KMS-11 (cell line): Measurements from ENCODE around the gene PPP1R1C.

ENCODE experiments used
- H2AFZ ChIP-seq: fragments of 200-600 bp; sonication (generic); 2 replicates; pipeline ENCODE4 v1.6.1; 2016; ENCODE audit warnings: antibody characterized with exemption, mixed run types, low read depth
- H3K27ac ChIP-seq: fragments of 200-600 bp; sonication (generic); 2 replicates; pipeline ENCODE4 v1.6.1; 2016; ENCODE audit warnings: mild to moderate bottlenecking, mixed run types
- H3K27me3 ChIP-seq: fragments of 200-600 bp; sonication (generic); 2 replicates; pipeline ENCODE4 v1.6.1; 2017; ENCODE audit warnings: mild to moderate bottlenecking, low read depth, mixed run types, moderate library complexity; ENCODE audit not compliant: insufficient read depth
- H3K36me3 ChIP-seq: fragments of 200-600 bp; sonication (generic); 2 replicates; pipeline ENCODE4 v1.6.1; 2017; ENCODE audit warnings: mild to moderate bottlenecking, mixed run types; ENCODE audit not compliant: insufficient read depth
- H3K4me1 ChIP-seq: fragments of 200-600 bp; sonication (generic); 2 replicates; pipeline ENCODE4 v1.6.1; 2016; ENCODE audit warnings: mild to moderate bottlenecking, low read depth, mixed run types; ENCODE audit not compliant: poor library complexity, severe bottlenecking
- H3K4me2 ChIP-seq: fragments of 200-600 bp; sonication (generic); 2 replicates; pipeline ENCODE4 v1.7.0; 2016; ENCODE audit warnings: mild to moderate bottlenecking, mixed run types
- H3K4me3 ChIP-seq: fragments of 200-600 bp; sonication (generic); IDR thresholded peaks from 2 replicates; pipeline ENCODE4 v1.6.1; 2017; ENCODE audit warnings: low read depth, low read length, mixed read lengths; ENCODE audit not compliant: insufficient read depth
- H3K79me2 ChIP-seq: fragments of 200-600 bp; sonication (generic); 2 replicates; pipeline ENCODE4 v1.6.1; 2016; ENCODE audit warnings: low read depth, mixed run types; ENCODE audit not compliant: insufficient read depth
- H3K9ac ChIP-seq: fragments of 200-600 bp; sonication (generic); 2 replicates; pipeline ENCODE4 v1.6.1; 2016; ENCODE audit warnings: mild to moderate bottlenecking, mixed run types
- H4K20me1 ChIP-seq: fragments of 200-600 bp; sonication (generic); 2 replicates; pipeline ENCODE4 v1.6.1; 2016; ENCODE audit warnings: mild to moderate bottlenecking, mixed run types; ENCODE audit not compliant: insufficient read depth
- CTCF ChIP-seq: fragments of 200-600 bp; sonication (generic); conservative IDR thresholded peaks from 2 replicates; pipeline ENCODE4 v1.6.1; 2017; ENCODE audit warnings: low read depth, mild to moderate bottlenecking, antibody characterized with exemption, low read length, moderate library complexity, mixed read lengths

Gene PPP1R1C

DNA sequence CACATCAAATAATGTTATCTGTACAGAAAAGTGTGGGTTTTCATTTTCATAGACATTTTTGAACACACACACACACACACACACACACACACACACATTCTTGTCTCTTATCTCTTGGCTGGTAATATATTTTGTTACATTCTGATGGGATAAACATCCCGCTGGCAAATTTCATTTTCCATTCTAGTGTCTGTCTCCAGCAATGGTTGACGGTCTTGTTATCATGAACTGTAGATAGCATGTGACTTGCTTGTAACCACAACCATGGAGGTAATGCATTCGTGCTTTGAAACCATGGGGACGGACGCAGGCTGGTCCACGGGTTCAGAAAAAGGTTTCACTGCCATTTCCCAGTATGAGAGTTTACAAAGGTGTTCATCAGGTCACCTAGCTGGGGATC lies 156.4 kb downstream of the PPP1R1C start:
- no peaks in the 10 kb centered on the region for H3K4me1 ChIP-seq
- no peaks in the 10 kb centered on the region for H4K20me1 ChIP-seq
- H3K4me3 ChIP-seq = no peak overlapping the region
- H3K36me3 ChIP-seq = no peaks in the 10 kb centered on the region
- no peak overlapping the region for H2AFZ ChIP-seq
- no peak overlapping the region for H3K27ac ChIP-seq
- H3K79me2 ChIP-seq = no peaks in the 10 kb centered on the region
- H3K9ac ChIP-seq = no peak overlapping the region
- H3K4me2 ChIP-seq = no peak overlapping the region
- no peak for TF ChIP-seq CTCF
- H3K27me3 ChIP-seq = no peaks in the 10 kb centered on the region

DNA sequence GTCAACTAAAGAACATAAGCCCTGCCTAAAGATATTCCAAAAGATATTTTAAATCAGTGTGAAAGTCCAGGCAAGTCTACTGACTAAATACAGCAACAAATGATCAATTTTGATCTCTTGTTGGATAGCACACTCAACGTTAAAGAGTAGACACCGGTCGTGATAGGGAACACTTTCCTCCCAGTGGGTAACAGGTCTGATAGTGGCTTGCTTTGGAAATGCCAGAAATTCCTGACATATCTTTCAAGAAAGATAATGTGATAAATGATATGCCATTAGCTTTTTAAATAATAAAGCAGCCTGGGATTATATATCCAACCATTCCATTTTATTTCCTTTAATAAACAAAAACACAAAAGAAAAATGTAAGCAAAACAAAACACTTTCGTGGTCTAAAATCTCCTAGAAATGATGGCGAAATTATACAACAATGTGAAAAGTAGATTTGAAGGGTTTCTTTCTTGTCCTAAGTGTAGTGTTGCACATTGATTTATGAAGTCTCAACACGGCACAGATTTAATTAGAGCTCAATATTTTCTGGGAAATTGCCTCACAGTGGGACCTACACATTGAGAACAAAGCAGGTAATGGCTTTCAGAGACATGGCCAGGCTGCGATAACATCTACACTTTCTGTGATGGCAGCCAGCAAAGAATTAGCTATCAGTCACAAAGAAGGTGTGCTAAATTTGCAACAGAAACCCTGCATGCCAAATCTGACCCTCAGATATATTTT lies 158.6 kb downstream of the PPP1R1C start:
- no peaks in the 10 kb centered on the region for H3K4me1 ChIP-seq
- H3K4me3 ChIP-seq = no peak overlapping the region
- no peak overlapping the region for H3K4me2 ChIP-seq
- no peak overlapping the region for H3K9ac ChIP-seq
- H3K36me3 ChIP-seq = no peaks in the 10 kb centered on the region
- H3K79me2 ChIP-seq = no peaks in the 10 kb centered on the region
- no peak overlapping the region for H2AFZ ChIP-seq
- H3K27me3 ChIP-seq = no peaks in the 10 kb centered on the region
- H4K20me1 ChIP-seq = no peaks in the 10 kb centered on the region
- TF ChIP-seq CTCF = no peak
- no peak overlapping the region for H3K27ac ChIP-seq

DNA sequence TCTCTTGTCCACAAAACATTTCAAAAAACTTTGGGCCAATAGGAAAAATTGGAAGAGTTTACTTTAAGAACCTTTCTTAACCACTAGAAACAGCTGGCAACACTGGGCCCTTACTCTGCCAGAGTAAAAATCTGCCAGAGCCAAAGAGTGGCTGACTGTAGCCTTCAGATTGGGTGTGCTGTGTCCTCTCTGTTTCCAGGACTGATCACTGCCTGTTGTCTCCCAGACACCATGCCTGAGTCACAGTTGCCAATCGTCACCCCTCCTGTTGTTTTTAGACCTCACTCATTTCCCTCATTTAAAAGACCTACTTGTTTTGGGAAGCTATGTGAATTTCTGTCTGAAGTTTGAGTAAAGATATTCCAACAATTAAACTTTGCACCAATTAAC lies 159.1 kb downstream of the PPP1R1C start:
- H3K27ac ChIP-seq = no peak overlapping the region
- no peaks in the 10 kb centered on the region for H3K27me3 ChIP-seq
- H3K4me1 ChIP-seq = no peaks in the 10 kb centered on the region
- no peak for TF ChIP-seq CTCF
- H3K9ac ChIP-seq = no peak overlapping the region
- H4K20me1 ChIP-seq = no peaks in the 10 kb centered on the region
- H3K4me2 ChIP-seq = no peak overlapping the region
- H3K79me2 ChIP-seq = no peaks in the 10 kb centered on the region
- no peak overlapping the region for H2AFZ ChIP-seq
- no peak overlapping the region for H3K4me3 ChIP-seq
- no peaks in the 10 kb centered on the region for H3K36me3 ChIP-seq

GRCh38 chr2:182148344-182148743 lies 162.7 kb downstream of the PPP1R1C start:
- no peak overlapping the region for H3K9ac ChIP-seq
- no peaks in the 10 kb centered on the region for H3K27me3 ChIP-seq
- TF ChIP-seq CTCF = no peak
- no peak overlapping the region for H3K4me2 ChIP-seq
- no peaks in the 10 kb centered on the region for H3K4me1 ChIP-seq
- no peak overlapping the region for H3K27ac ChIP-seq
- H2AFZ ChIP-seq = no peak overlapping the region
- H3K4me3 ChIP-seq = no peak overlapping the region
- no peaks in the 10 kb centered on the region for H4K20me1 ChIP-seq
- no peaks in the 10 kb centered on the region for H3K36me3 ChIP-seq
- H3K79me2 ChIP-seq = no peaks in the 10 kb centered on the region
